GM18498 (cell line): Measurements from ENCODE around the gene STAB2.
A peak's percentile ranks its signal among the peaks of the same experiment; 100 is the strongest.

Experiments
- ATAC-seq: cut with Tn5 transposase; IDR thresholded peaks from one replicate; pipeline ENCODE4 v1.9.1; 2021; ENCODE audit warnings: mild to moderate bottlenecking, moderate library complexity; ENCODE audit not compliant: unreplicated experiment

The STAB2 gene

GRCh38 chr12:103586132-103586531 lies 941 bp upstream of the STAB2 start:
- ATAC-seq: no peak

DNA sequence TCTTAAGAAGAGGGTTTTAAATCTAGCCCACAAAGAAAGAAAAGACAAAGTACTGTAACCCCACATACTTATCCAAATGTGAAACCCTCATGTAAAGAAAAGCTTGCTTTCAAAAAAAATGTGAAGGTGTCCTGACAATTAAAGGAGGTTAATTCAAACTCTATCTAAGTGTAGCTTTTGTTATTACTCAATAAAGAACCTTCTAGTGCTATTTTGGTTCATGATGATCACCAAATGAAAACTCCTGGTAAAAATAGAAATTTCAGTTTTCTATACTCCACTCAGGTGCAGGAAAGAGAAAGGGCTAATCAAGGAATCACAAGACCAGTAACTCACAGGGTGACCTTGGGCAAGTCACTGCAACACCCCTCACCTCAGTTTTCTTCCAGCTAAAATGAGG lies 1.6 kb downstream of the STAB2 start:
- no peak for ATAC-seq

GRCh38 chr12:103589517-103589916 lies 2.4 kb downstream of the STAB2 start:
- no peak for ATAC-seq

DNA sequence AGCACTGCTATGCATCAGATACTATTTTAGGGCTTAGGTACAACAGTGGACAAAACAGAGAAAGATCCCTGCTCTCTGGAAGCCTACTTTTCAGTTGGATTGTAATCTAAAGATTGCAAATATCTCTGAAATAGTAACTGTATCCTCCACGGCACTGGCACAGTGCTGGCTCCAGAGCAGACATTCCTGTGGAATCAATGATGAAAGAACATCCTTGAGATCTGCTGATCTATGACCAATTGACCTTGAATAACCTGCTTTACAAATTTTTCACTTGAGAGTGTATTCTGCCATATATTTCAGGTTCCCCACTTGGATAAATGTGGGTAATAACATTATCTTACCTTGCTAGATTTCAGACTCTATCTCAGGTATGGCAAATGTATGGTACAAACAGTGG lies 3.2 kb downstream of the STAB2 start:
- no peak for ATAC-seq

- ATAC-seq: no peak
Measured at GRCh38 chr12:103596981-103597380, 9.9 kb downstream of the STAB2 start.

DNA sequence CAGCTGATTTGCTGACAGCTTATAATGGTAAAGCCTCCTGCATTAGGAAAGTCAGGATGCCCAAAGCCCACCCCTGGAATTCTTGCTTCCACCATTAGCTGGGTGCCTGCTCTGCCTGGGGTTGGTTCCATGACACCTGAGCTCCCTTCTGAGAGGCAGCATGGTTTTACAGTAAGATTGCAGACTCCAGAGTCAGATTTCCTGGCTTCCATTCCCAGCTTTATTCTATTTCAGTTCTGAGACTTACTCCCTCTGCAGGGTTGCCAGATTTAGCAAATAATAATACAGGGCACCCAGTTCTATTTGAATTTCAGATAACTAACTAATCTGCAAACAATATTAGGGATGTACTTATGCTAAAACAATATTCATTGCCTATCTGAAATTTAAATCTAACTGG lies 12.2 kb downstream of the STAB2 start:
- ATAC-seq: no peak

- no peak for ATAC-seq
Measured at GRCh38 chr12:103600967-103601728, 14.1 kb downstream of the STAB2 start.

- no peak for ATAC-seq
Measured at GRCh38 chr12:103620395-103620794, 33.3 kb downstream of the STAB2 start.

GRCh38 chr12:103623716-103624115 lies 36.6 kb downstream of the STAB2 start:
- no peak for ATAC-seq

GRCh38 chr12:103626498-103626897 lies 39.4 kb downstream of the STAB2 start:
- no peak for ATAC-seq

- ATAC-seq: no peak
Measured at GRCh38 chr12:103627189-103627855, 40.2 kb downstream of the STAB2 start.

DNA sequence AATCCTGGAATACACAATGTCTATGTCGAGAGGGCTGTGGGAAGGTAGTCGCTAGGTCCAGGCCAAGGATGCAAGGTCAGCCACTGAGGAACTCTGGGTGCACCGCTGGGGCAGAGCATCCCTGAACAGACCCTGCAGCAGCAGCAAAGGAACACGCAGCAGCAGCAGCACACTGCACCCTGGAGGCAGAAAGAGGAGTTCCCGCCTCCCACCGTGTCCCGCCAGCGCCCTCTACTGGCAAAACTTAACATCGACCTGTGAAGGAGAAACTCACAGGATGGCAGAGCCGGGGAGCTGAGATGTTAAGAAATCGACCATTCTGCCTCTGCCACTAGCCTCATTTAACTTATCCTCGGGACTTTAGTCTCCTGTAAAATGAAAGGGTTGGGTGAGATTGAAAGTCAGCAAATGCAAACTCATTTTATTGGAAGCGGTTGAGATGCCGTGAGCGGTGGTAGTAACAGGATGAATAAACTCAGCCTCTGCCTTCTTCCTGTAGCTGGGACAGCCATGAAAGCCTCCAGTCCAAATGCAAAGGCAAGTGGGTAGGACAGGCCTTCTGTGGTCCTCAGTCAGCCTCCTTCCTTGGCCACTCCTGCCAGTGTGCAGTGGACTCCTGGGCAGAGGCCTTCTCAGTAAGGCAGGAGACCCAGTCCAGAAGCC lies 45.6 kb downstream of the STAB2 start:
- peak; percentile 79 for ATAC-seq

DNA sequence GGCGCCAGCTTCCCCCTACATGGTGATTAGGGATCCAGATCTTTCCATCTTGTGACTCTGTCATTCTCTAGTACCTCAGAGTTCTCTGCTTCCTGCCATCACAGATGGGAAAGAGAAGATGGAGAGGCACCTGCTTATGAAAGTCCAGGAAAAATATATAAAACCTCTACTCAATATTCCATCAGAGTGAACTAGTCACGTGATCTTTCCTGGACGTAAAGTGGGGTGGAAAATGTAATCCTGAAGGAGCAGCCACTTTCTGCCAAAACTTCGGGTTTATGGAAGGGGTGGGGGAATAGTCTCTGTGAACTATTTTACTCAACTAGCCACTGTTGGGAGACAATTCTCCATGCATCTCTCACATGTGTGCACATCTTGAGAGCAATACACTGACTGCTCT lies 47.7 kb downstream of the STAB2 start:
- no peak for ATAC-seq

GRCh38 chr12:103635419-103635818 lies 48.3 kb downstream of the STAB2 start:
- no peak for ATAC-seq

GRCh38 chr12:103637021-103637420 lies 49.9 kb downstream of the STAB2 start:
- no peak for ATAC-seq

GRCh38 chr12:103637429-103637828 lies 50.4 kb downstream of the STAB2 start:
- no peak for ATAC-seq

DNA sequence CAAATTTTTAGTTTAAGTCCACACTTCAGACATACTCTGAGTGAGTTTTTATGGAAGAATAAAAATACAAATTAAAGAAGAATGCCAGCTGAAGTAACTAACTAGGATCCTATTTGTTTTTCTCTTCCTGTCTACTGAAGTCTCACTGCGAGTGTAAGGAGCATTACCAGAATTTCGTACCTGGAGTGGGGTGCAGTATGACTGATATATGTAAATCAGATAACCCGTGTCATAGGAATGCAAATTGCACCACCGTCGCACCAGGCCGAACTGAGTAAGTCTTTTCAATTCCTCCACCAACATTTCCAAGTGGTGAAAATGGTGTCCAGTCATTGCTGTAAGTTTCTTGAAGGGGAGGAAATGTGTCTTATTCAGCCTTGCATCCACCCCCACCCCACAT lies 52.9 kb downstream of the STAB2 start:
- ATAC-seq: no peak

GRCh38 chr12:103640410-103640809 lies 53.3 kb downstream of the STAB2 start:
- ATAC-seq: no peak

- no peak for ATAC-seq
Measured at GRCh38 chr12:103640831-103641230, 53.8 kb downstream of the STAB2 start.

GRCh38 chr12:103642240-103642864 lies 55.3 kb downstream of the STAB2 start:
- ATAC-seq: no peak

DNA sequence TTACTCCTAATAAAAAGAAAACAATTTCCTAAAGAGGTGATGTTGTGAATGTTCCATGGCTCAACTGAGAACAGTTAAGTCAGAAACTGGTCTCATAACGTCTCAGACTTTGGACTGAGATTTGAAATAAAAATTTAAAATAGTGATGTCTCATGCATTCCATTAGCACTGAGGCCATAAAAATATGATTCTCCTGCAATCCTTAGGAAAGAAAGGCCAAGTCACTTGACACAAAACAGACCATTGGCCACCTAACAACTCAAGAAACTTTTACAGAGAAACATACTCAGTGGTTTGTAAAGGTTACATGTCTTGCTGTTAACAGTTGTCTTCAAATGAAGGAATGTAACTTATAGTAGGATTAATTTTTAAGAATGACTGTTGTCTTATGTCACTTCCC lies 58.1 kb downstream of the STAB2 start:
- ATAC-seq: no peak

- ATAC-seq: no peak
Measured at GRCh38 chr12:103647267-103647666, 60.2 kb downstream of the STAB2 start.
